AG10803 (cell line): Measurements from ENCODE around the gene NWD2.

Source experiments
- DNase-seq: peaks from one replicate; pipeline ENCODE4 v3.0.0; 2010; ENCODE audit warnings: low read depth
- H3K4me3 ChIP-seq: 2 replicates; pipeline ENCODE4 v1.5.1; 2011; ENCODE audit warnings: mild to moderate bottlenecking, low read length, control low read depth
- CTCF ChIP-seq: conservative IDR thresholded peaks from 2 replicates; pipeline ENCODE4 v1.5.1; 2011; ENCODE audit warnings: mild to moderate bottlenecking, low read length, control low read depth, inconsistent platforms

NWD2 gene

DNA sequence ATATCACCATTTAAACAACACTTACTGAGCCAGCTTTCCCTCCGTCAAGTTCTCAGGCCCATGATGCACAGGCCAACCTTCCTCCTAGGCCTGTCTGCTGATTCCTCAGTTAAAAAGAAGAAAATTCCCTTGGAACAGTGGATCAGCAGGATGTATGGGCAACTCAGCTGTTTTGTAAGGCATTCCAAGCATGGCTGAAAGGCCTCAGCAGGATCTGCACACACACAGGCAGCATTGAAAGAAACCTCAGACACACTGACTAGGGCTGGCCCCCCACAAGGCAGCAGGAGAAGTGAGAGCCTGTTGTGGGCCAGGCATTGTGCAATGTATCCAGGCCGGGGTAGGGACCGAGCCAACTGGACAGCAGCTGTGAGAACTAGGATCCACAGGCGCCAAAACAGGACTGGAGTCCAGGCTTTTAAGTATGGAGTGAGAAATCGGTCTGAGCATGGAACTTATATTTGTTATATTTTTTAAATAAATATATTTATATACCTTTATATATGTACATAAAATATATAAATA is 171.4 kb downstream of the NWD2 start:
- no peak for TF ChIP-seq CTCF
- DNase-seq: no peak
- H3K4me3 ChIP-seq: no peak overlapping the region

GRCh38 chr4:37421614-37422013 is 177.1 kb downstream of the NWD2 start:
- H3K4me3 ChIP-seq: no peak overlapping the region

GRCh38 chr4:37422102-37422501 is 177.6 kb downstream of the NWD2 start:
- TF ChIP-seq CTCF: no peak
- no peak overlapping the region for H3K4me3 ChIP-seq
- DNase-seq: no peak

More at GRCh38 chr4:37421614-37422013, 177.1 kb downstream of the NWD2 start:
- no peak for DNase-seq
- no peak for TF ChIP-seq CTCF

- no peak overlapping the region for H3K4me3 ChIP-seq
- no peak for TF ChIP-seq CTCF
- DNase-seq: no peak
Observed at GRCh38 chr4:37422638-37423037, 178.1 kb downstream of the NWD2 start.

DNA sequence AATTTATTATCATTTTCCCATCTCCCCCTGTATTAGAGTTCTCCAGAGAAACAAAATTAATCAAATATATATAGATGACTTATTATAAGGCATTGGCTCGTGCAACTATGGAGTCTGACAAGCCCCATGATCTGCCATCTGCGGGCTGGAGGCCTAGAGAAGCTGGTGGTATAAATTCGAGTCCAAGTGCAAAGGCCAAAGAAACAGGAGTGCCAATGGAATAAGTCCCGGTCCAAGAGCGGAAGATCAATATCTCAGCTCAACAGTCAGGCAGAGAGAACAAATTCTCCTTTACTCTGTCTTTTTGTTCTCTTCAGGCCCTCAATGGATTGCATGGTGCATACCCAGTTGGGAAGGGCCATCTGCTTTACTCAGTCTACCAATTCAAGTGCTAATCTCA is 178.8 kb downstream of the NWD2 start:
- no peak for TF ChIP-seq CTCF
- H3K4me3 ChIP-seq: no peak overlapping the region
- DNase-seq: no peak

GRCh38 chr4:37424753-37425152 is 180.2 kb downstream of the NWD2 start:
- H3K4me3 ChIP-seq: no peak overlapping the region
- TF ChIP-seq CTCF: no peak
- DNase-seq: no peak

DNA sequence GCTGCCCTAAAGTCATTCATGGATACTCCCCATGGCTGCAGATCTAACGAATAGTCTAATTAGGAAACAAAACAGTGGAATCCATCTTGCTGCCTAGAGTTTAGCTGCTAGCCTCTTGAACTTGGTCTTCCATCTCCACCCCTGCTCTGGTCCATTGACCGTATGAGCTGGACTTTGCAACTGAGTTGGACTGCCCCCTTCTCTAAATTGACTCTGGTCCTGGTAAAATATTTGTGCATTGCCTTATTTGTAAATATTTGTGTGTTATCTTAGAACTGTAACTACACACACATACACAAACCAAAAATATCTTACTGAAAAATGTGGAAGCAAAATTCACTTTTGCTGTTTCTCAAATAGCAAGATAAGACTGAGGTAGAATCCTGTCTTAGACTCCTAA is 181.3 kb downstream of the NWD2 start:
- TF ChIP-seq CTCF: no peak
- DNase-seq: no peak
- no peak overlapping the region for H3K4me3 ChIP-seq
